Skeletal muscle satellite cell (primary cell): ENCODE data around the gene TENM4.

Source experiments
- H3K27me3 ChIP-seq: 2 replicates; pipeline ENCODE4 v1.7.0; 2013; ENCODE audit warnings: low read length; ENCODE audit not compliant: control insufficient read depth, insufficient read depth
- H3K36me3 ChIP-seq: 2 replicates; pipeline ENCODE4 v1.7.0; 2013; ENCODE audit warnings: mild to moderate bottlenecking, control low read depth, low read length; ENCODE audit not compliant: insufficient read depth
- H3K4me1 ChIP-seq: 2 replicates; pipeline ENCODE4 v1.7.0; 2013; ENCODE audit warnings: low read length; ENCODE audit not compliant: control insufficient read depth, insufficient read depth
- H3K4me2 ChIP-seq: 2 replicates; pipeline ENCODE4 v1.7.0; 2013; ENCODE audit warnings: mild to moderate bottlenecking, low read length
- H3K4me3 ChIP-seq: 2 replicates; pipeline ENCODE4 v1.7.0; 2013; ENCODE audit warnings: low read length
- H3K9ac ChIP-seq: 2 replicates; pipeline ENCODE4 v1.7.0; 2013; ENCODE audit warnings: mild to moderate bottlenecking, low read depth, low read length, moderate library complexity
- H3K9me3 ChIP-seq: replicated peaks from 2 replicates; pipeline ENCODE4 v1.7.0; 2013; ENCODE audit warnings: mild to moderate bottlenecking, control low read depth, low read length

TENM4 gene

GRCh38 chr11:79209540-79210266 lies 231.1 kb downstream of the TENM4 start:
- Histone ChIP-seq H3K9ac (no peak overlapping the region), H3K36me3 (no peaks in the 10 kb centered on the region), H3K9me3 (no peaks in the 10 kb centered on the region), H3K4me2 (no peak overlapping the region), H3K27me3 (no peaks in the 10 kb centered on the region), H3K4me1 (no peaks in the 10 kb centered on the region), H3K4me3 (no peak overlapping the region)

GRCh38 chr11:79208126-79208525 lies 232.7 kb downstream of the TENM4 start:
- H3K4me3 ChIP-seq = no peak overlapping the region
- no peaks in the 10 kb centered on the region for H3K4me1 ChIP-seq
- H3K36me3 ChIP-seq = no peaks in the 10 kb centered on the region
- no peak overlapping the region for H3K4me2 ChIP-seq
- H3K9me3 ChIP-seq = no peaks in the 10 kb centered on the region
- H3K27me3 ChIP-seq = no peaks in the 10 kb centered on the region
- no peak overlapping the region for H3K9ac ChIP-seq

DNA sequence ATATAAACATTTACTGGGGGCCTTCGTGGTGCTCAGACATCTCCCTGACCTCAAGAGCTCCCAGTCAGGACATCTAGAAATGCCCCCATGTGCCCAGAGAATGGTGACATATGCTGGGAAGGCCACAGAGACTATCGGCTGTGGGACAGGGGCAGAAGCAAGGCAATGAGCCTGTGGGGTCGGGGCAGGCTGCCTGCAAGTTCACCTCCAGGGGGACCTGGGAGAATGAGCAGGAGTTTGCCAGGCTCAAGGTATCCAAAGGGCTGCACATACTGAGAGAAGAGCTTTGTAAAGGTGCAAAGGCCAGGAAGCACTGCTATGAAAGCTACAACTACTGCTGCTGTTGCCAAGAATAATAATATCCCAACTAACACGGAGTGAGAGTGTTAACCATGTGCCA lies 233.9 kb downstream of the TENM4 start:
- Histone ChIP-seq H3K4me1 (no peaks in the 10 kb centered on the region), H3K9ac (no peak overlapping the region), H3K27me3 (no peaks in the 10 kb centered on the region), H3K36me3 (no peaks in the 10 kb centered on the region), H3K4me3 (no peak overlapping the region), H3K9me3 (no peaks in the 10 kb centered on the region), H3K4me2 (no peak overlapping the region)

DNA sequence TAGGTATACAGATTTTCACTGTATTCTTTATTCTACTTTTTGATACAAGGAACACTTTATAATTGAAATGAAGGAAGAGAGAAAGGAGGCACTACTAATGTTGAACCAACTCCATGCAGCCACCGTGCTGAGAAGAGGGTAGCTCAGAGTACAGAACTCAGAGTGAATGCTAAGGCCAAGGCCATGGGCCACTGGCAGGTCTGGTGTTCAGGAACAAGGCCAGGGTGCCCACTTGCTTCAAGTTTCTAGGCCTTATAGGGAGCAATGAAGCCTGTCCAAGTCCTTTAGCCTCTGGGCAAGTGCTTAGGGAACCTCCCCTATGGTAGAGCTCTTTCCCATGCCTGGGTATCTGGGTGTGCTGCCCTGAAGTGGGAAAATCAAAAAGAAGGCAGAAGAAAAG lies 235.0 kb downstream of the TENM4 start:
- Histone ChIP-seq H3K27me3 (no peaks in the 10 kb centered on the region), H3K9ac (no peak overlapping the region), H3K4me3 (no peak overlapping the region), H3K9me3 (no peaks in the 10 kb centered on the region), H3K4me1 (no peaks in the 10 kb centered on the region), H3K4me2 (no peak overlapping the region), H3K36me3 (no peaks in the 10 kb centered on the region)

DNA sequence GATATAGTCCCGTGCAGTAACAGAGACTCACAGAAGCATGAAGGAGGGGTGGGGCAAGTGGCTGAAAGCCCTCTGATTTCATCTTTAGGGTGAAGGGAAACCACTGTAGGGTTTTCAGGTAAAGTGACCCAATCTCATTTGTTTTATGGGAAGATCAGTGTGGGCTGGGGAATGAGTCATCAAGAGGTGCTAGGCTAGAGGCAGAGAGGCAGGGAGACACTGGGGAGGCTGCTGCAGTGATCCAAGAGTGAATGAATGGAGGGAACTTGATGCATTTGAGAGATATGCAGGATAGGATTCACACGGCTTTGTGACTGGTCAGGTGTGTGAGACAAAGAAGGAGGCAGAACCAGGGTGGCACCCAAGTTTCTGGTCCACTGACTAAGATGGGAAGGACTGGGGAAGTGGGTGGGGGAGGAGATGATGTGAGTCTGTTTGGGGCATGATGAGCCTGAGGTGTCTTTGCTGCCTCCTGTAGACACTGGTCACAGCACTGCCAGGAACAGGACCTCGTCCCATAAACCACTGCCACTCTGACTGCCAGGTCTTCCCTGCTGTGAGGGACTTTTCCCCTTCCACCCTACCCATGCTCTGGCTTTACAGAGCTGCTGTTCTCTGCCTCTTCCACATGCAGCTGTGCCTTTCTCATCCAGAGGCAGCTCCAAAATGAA lies 239.0 kb downstream of the TENM4 start:
- Histone ChIP-seq H3K4me3 (no peak overlapping the region), H3K36me3 (no peaks in the 10 kb centered on the region), H3K27me3 (no peaks in the 10 kb centered on the region), H3K4me2 (no peak overlapping the region), H3K9ac (no peak overlapping the region), H3K4me1 (no peaks in the 10 kb centered on the region), H3K9me3 (no peaks in the 10 kb centered on the region)

DNA sequence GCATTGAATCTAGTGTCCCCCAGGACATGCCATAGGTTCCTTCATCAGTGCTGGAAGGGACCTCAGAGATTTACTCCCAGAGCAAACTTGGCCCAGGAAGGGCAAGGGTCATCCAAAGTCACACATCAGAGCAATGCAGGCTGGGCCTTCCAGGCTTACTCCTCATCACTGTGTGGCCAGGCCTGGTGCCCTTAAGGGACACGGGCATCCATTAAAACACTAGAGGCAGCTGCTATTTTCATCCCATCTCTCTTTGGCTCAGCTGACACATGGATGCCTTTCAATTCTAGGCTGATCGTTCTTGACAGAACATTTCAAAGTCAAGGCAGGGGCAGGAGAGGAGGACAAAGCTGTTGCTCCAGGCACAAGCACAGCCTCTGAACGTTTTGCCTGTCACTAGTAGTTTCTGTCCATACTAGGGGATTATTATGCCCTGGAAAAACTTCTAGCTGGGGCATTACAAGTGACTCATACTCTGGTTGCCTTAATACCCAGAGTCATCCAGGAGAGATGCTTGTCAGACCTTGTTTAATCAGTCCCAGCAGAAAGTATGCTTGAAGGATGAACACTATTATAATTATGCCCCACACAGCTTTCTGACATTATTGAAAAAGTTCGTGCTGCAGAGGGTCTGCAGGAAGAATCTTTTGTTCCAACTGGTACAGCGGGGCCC lies 240.3 kb downstream of the TENM4 start:
- Histone ChIP-seq H3K9ac (no peak overlapping the region), H3K27me3 (no peaks in the 10 kb centered on the region), H3K4me1 (no peaks in the 10 kb centered on the region), H3K4me3 (no peak overlapping the region), H3K9me3 (no peaks in the 10 kb centered on the region), H3K4me2 (no peak overlapping the region), H3K36me3 (no peaks in the 10 kb centered on the region)

DNA sequence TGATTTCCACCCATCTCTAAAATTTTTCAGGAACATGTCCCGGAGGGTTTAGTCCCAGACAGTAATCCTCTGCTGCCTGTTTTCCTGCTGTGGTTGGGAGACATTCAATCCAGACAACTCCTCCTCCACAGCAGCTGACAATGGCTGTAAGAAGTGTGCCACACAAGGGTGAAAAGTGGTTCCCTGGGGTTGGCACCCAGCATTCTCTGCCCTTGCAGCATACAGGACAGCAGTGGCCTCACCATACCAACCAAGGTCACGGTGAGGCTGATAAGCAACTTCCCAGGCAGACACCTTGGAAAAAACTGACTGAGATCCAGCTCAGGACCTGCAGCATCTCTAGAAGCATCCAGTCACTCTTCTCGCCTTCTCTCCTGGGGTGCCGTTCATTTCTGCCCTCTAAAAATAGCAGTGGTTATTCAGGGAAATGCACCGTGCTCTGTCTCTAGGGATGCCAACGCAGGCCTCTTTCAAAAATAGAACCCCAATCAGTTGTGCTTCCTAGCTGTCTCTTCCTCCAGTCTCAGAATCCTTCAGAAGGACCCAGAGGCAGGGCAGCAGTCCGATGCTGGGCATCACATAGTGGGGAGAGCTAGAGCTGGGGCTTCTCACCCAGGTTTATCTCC lies 241.0 kb downstream of the TENM4 start:
- Histone ChIP-seq H3K36me3 (no peaks in the 10 kb centered on the region), H3K4me2 (no peak overlapping the region), H3K27me3 (no peaks in the 10 kb centered on the region), H3K4me3 (no peak overlapping the region), H3K9me3 (no peaks in the 10 kb centered on the region), H3K4me1 (no peaks in the 10 kb centered on the region), H3K9ac (no peak overlapping the region)

DNA sequence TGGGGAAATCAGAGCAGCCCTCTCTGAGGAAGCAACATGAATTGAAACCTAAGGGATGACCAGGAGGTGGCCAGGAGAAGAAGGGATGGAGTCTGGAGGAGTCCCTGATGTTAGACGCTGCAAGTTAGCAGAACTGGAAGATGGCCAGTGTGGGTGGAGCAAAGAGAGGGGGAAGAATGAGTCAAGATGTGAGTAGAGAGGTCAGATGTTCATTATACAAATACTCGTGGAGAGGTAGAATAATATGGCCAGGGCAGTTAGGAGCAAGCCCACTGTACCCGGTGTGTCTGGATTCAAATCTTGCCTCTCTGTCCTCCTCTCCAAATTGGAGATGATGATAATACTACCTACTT lies 242.0 kb downstream of the TENM4 start:
- Histone ChIP-seq H3K9me3 (no peaks in the 10 kb centered on the region), H3K4me1 (no peaks in the 10 kb centered on the region), H3K9ac (no peak overlapping the region), H3K4me3 (no peak overlapping the region), H3K36me3 (no peaks in the 10 kb centered on the region), H3K4me2 (no peak overlapping the region), H3K27me3 (no peaks in the 10 kb centered on the region)

DNA sequence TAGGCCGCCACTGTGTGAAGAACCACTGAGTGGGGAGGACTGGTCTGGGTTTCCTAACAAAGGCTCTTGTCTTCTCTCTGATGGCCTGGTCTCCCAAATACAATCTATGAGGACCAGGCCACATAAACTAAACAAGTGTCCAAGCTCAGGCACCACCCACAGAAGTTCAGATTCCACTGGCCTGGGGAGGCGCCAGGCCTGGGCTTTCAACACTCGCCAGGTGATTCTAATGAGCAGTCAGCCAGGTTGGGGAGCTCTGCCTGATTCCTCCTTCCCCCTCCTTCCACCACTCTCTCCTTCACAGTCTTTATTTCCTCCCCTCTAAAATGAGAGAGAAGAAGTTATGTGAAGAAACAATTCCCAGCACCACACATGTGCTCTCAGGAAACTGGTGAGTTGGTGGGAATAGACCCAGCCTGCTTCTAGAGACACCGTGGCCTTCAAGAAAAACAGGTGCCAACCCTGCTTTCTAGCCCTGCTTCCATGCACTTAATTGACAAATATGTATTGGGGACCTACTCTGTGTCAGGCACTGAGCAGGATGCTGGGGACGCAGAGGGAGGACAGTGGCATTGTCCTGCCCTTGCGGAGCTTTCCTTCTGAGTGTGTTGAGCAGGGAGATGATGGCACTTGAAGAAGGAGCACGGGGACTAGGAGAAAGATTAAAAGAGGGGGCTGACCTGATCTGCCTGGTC lies 242.5 kb downstream of the TENM4 start:
- H3K4me3 ChIP-seq = no peak overlapping the region
- H3K9ac ChIP-seq = no peak overlapping the region
- no peaks in the 10 kb centered on the region for H3K27me3 ChIP-seq
- H3K36me3 ChIP-seq = no peaks in the 10 kb centered on the region
- no peaks in the 10 kb centered on the region for H3K4me1 ChIP-seq
- H3K9me3 ChIP-seq = no peaks in the 10 kb centered on the region
- H3K4me2 ChIP-seq = no peak overlapping the region

DNA sequence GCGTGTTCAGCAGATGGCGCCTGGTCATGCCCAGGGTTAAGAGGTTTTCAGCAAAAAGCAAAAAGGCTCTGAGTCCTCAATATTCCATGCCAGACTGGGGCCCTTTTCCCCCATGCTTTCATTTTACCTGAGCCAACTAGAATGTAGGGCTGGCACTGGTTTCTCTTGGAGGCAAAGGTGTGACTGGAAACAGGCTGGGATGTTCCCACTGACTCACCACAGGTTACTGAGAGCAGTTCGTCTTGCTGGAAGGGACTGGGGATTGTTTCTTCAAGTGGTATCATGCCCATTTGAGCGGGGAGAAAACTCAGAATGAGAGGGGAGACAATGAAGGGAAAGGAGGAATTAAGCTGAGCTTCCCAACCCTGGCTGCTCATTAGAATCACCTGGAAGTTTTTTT lies 243.9 kb downstream of the TENM4 start:
- H3K4me2 ChIP-seq = no peak overlapping the region
- H3K36me3 ChIP-seq = no peaks in the 10 kb centered on the region
- H3K4me1 ChIP-seq = no peaks in the 10 kb centered on the region
- no peak overlapping the region for H3K9ac ChIP-seq
- H3K27me3 ChIP-seq = no peaks in the 10 kb centered on the region
- H3K4me3 ChIP-seq = no peak overlapping the region
- no peaks in the 10 kb centered on the region for H3K9me3 ChIP-seq

DNA sequence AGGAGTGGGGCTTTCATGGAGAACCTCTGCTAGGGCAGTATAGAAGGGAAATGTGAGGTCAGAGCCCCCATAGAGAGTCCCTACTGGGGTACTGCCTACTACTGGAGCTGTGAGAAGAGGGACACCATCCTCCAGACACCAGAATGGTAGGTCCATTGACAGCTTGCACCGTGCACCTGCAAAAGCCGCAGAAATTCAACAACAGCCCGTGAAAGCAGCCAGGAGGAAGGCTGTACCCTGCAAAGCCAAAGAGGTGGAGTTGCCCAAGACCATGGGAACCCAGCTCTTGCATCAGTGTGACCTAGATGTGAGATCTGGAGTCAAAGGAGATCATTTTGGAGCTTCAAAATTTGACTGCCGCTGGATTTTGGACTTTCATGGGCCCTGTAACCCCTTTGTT lies 245.6 kb downstream of the TENM4 start:
- H3K4me2 ChIP-seq = no peak overlapping the region
- H3K4me3 ChIP-seq = no peak overlapping the region
- no peaks in the 10 kb centered on the region for H3K27me3 ChIP-seq
- H3K9ac ChIP-seq = no peak overlapping the region
- H3K36me3 ChIP-seq = no peaks in the 10 kb centered on the region
- H3K9me3 ChIP-seq = no peaks in the 10 kb centered on the region
- H3K4me1 ChIP-seq = no peaks in the 10 kb centered on the region
